OCI-LY7 (cell line): Measurements from ENCODE around the gene RNF41.

ENCODE experiments used
- CTCF ChIP-seq: fragments of 200-600 bp; sonication (generic); conservative IDR thresholded peaks from 2 replicates; pipeline ENCODE4 v1.5.1; 2014; ENCODE audit warnings: mild to moderate bottlenecking, antibody characterized with exemption, low read length, moderate library complexity, mixed read lengths
- EZH2phosphoT487 ChIP-seq: fragments of 200-600 bp; sonication (generic); IDR thresholded peaks from 2 replicates; pipeline ENCODE4 v1.6.1; 2018; ENCODE audit warnings: low read depth, borderline replicate concordance, mild to moderate bottlenecking, mixed run types, antibody characterized with exemption, low read length, moderate library complexity, mixed read lengths

- TF ChIP-seq CTCF: peak; percentile 60; the same call in 1 of the 2 replicates
- TF ChIP-seq EZH2phosphoT487: no peak
Measured at GRCh38 chr12:56257491-56258067, 35.9 kb upstream of the RNF41 start.
